DOHH2 (cell line): ENCODE data around the gene CMIP.

ENCODE experiments used
- EZH2phosphoT487 ChIP-seq: fragments of 200-600 bp; sonication (generic); IDR thresholded peaks from 2 replicates; pipeline ENCODE4 v1.6.1; 2017; ENCODE audit warnings: borderline replicate concordance, mild to moderate bottlenecking, antibody characterized with exemption, low read length, moderate library complexity, mixed read lengths
- TF ChIP-seq, protein P1 (sequence below): fragments of 200-600 bp; sonication (generic); IDR thresholded peaks from one replicate; pipeline ENCODE4 v1.5.1; 2014; ENCODE audit warnings: antibody characterized with exemption, mild to moderate bottlenecking, low read depth, low read length; ENCODE audit not compliant: poor library complexity, severe bottlenecking

GRCh38 chr16:81709016-81709900 is 264.6 kb downstream of the CMIP start:
- TF ChIP-seq, protein P1, sequence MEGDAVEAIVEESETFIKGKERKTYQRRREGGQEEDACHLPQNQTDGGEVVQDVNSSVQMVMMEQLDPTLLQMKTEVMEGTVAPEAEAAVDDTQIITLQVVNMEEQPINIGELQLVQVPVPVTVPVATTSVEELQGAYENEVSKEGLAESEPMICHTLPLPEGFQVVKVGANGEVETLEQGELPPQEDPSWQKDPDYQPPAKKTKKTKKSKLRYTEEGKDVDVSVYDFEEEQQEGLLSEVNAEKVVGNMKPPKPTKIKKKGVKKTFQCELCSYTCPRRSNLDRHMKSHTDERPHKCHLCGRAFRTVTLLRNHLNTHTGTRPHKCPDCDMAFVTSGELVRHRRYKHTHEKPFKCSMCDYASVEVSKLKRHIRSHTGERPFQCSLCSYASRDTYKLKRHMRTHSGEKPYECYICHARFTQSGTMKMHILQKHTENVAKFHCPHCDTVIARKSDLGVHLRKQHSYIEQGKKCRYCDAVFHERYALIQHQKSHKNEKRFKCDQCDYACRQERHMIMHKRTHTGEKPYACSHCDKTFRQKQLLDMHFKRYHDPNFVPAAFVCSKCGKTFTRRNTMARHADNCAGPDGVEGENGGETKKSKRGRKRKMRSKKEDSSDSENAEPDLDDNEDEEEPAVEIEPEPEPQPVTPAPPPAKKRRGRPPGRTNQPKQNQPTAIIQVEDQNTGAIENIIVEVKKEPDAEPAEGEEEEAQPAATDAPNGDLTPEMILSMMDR, result no peak
- TF ChIP-seq EZH2phosphoT487, result no peak
